Trophoblast cell (in vitro differentiated cells and primary cell): ENCODE measurements around the gene TSHZ2.

Experiments used
- DNase-seq, 2 donors: peaks; one replicate each; pipeline ENCODE4 v3.0.0-alpha.2; 2016
- H2AFZ ChIP-seq: 2 replicates; pipeline ENCODE4 v1.6.1; 2013; ENCODE audit warnings: low read length, moderate library complexity, mild to moderate bottlenecking; ENCODE audit not compliant: insufficient read depth, poor library complexity
- H2AK5ac ChIP-seq: 2 replicates; pipeline ENCODE4 v1.6.1; 2013; ENCODE audit warnings: mild to moderate bottlenecking, low read length
- H2BK120ac ChIP-seq: 2 replicates; pipeline ENCODE4 v1.6.1; 2013; ENCODE audit warnings: low read length, mild to moderate bottlenecking, moderate library complexity; ENCODE audit not compliant: insufficient read depth, poor library complexity
- H2BK12ac ChIP-seq: 2 replicates; pipeline ENCODE4 v1.6.1; 2013; ENCODE audit warnings: mild to moderate bottlenecking, low read length, moderate library complexity
- H2BK5ac ChIP-seq: 2 replicates; pipeline ENCODE4 v1.6.1; 2013; ENCODE audit warnings: low read length, low read depth, moderate library complexity, mild to moderate bottlenecking; ENCODE audit not compliant: poor library complexity
- H3K14ac ChIP-seq: 2 replicates; pipeline ENCODE4 v1.6.1; 2013; ENCODE audit warnings: mild to moderate bottlenecking, low read length
- H3K18ac ChIP-seq: 2 replicates; pipeline ENCODE4 v1.6.1; 2013; ENCODE audit warnings: mild to moderate bottlenecking, low read length
- H3K23ac ChIP-seq: 2 replicates; pipeline ENCODE4 v1.6.1; 2013; ENCODE audit warnings: low read length
- H3K27ac ChIP-seq: 2 replicates; pipeline ENCODE4 v1.5.1; 2013; ENCODE audit warnings: low read depth, mild to moderate bottlenecking, inconsistent platforms, low read length, moderate library complexity
- H3K27me3 ChIP-seq: 2 replicates; pipeline ENCODE4 v1.6.1; 2013; ENCODE audit warnings: inconsistent platforms, mild to moderate bottlenecking, low read length, moderate library complexity; ENCODE audit not compliant: insufficient read depth
- H3K36me3 ChIP-seq, 2 experiments: 1 replicate in 1 of 2; 2 replicates in 1 of 2; pipeline ENCODE4 v1.6.1; 2013; ENCODE audit warnings: low read length in 2 of 2, mild to moderate bottlenecking in 2 of 2, moderate library complexity in 1 of 2; ENCODE audit not compliant: insufficient read depth in 2 of 2, control insufficient read depth in 1 of 2
- H3K4ac ChIP-seq: 2 replicates; pipeline ENCODE4 v1.6.1; 2013; ENCODE audit warnings: low read depth, mild to moderate bottlenecking, low read length, moderate library complexity
- H3K4me1 ChIP-seq, 2 experiments: 1 replicate in 1 of 2; 2 replicates in 1 of 2; pipeline ENCODE4 v1.6.1; 2013; ENCODE audit warnings: low read length in 2 of 2, mild to moderate bottlenecking in 2 of 2, moderate library complexity in 1 of 2; ENCODE audit not compliant: insufficient read depth in 2 of 2, control insufficient read depth in 1 of 2
- H3K4me2 ChIP-seq: 2 replicates; pipeline ENCODE4 v1.6.1; 2013; ENCODE audit warnings: inconsistent platforms, mild to moderate bottlenecking, low read length, moderate library complexity
- H3K4me3 ChIP-seq: 2 replicates; pipeline ENCODE4 v1.5.1; 2013; ENCODE audit warnings: mild to moderate bottlenecking, low read depth, low read length, inconsistent platforms
- H3K79me1 ChIP-seq: one replicate; pipeline ENCODE4 v1.6.1; 2013; ENCODE audit warnings: low read length
- H3K79me2 ChIP-seq: 2 replicates; pipeline ENCODE4 v1.6.1; 2013; ENCODE audit warnings: low read length, mild to moderate bottlenecking; ENCODE audit not compliant: control insufficient read depth, insufficient read depth, poor library complexity
- H3K9ac ChIP-seq: 2 replicates; pipeline ENCODE4 v1.6.1; 2013; ENCODE audit warnings: mild to moderate bottlenecking, low read length
- H3K9me3 ChIP-seq: 2 replicates; pipeline ENCODE4 v1.6.1; 2013; ENCODE audit warnings: low read depth, mild to moderate bottlenecking, control low read depth, inconsistent platforms, low read length; ENCODE audit not compliant: insufficient read depth
- H4K12ac ChIP-seq: 2 replicates; pipeline ENCODE4 v1.6.1; 2013; ENCODE audit warnings: low read depth, mild to moderate bottlenecking, low read length, moderate library complexity
- H4K8ac ChIP-seq: 2 replicates; pipeline ENCODE4 v1.6.1; 2013; ENCODE audit warnings: low read depth, mild to moderate bottlenecking, low read length, moderate library complexity
- H4K91ac ChIP-seq: one replicate; pipeline ENCODE4 v1.6.1; 2013; ENCODE audit warnings: low read depth, mild to moderate bottlenecking, low read length, moderate library complexity
- WGBS: extraction: QIAGEN DNeasy Blood & Tissue Kit; methylation state at CpG from one replicate; pipeline ENCODE4 v1.1.7; 2013; ENCODE audit warnings: missing lambda C conversion rate; ENCODE audit not compliant: insufficient read length, insufficient coverage; ENCODE audit errors: extremely low coverage; 5-methylcytosine and 5-hydroxymethylcytosine counted together

The TSHZ2 gene

GRCh38 chr20:52945268-52945667 is 26.9 kb upstream of the TSHZ2 start:
- no peak overlapping the region for H2BK120ac ChIP-seq
- H4K12ac ChIP-seq: no peak overlapping the region
- no peak overlapping the region for H2BK5ac ChIP-seq
- H3K4ac ChIP-seq: no peak overlapping the region
- H3K4me3 ChIP-seq: no peak overlapping the region
- H4K91ac ChIP-seq: no peak overlapping the region
- no peak overlapping the region for H3K4me2 ChIP-seq
- no peaks in the 10 kb centered on the region for H3K79me1 ChIP-seq
- WGBS: no CpG with 5 or more reads among the region's 1 CpG
- no peak overlapping the region for H3K14ac ChIP-seq
- DNase-seq: no peak
- H3K27me3 ChIP-seq: no peaks in the 10 kb centered on the region
- H3K4me1 ChIP-seq: no peaks in the 10 kb centered on the region
- no peaks in the 10 kb centered on the region for H3K36me3 ChIP-seq
- no peak overlapping the region for H2AFZ ChIP-seq
- no peak overlapping the region for H4K8ac ChIP-seq
- H3K9ac ChIP-seq: no peak overlapping the region
- no peak overlapping the region for H2BK12ac ChIP-seq
- no peak overlapping the region for H3K23ac ChIP-seq
- H3K18ac ChIP-seq: no peak overlapping the region
- no peaks in the 10 kb centered on the region for H3K9me3 ChIP-seq
- H2AK5ac ChIP-seq: no peak overlapping the region
- H3K27ac ChIP-seq: no peak overlapping the region
- no peaks in the 10 kb centered on the region for H3K79me2 ChIP-seq

GRCh38 chr20:52945862-52946522 is 26.2 kb upstream of the TSHZ2 start:
- Histone ChIP-seq H4K91ac (no peak overlapping the region), H3K4me3 (no peak overlapping the region), H3K27ac (no peak overlapping the region), H3K27me3 (no peaks in the 10 kb centered on the region), H3K23ac (no peak overlapping the region), H3K4me1 (no peaks in the 10 kb centered on the region), H4K8ac (no peak overlapping the region), H3K36me3 (no peaks in the 10 kb centered on the region), H3K4ac (no peak overlapping the region), H3K79me2 (no peaks in the 10 kb centered on the region), H2AFZ (no peak overlapping the region), H3K4me2 (no peak overlapping the region), H2BK120ac (no peak overlapping the region), H3K14ac (no peak overlapping the region), H2AK5ac (no peak overlapping the region), H4K12ac (no peak overlapping the region), H3K9ac (no peak overlapping the region), H2BK12ac (no peak overlapping the region), H3K9me3 (no peaks in the 10 kb centered on the region), H3K79me1 (no peaks in the 10 kb centered on the region), H2BK5ac (no peak overlapping the region), H3K18ac (no peak overlapping the region)
- WGBS: no CpG with 5 or more reads among the region's 2 CpGs
- DNase-seq: no peak

- Histone ChIP-seq H2AK5ac (no peak overlapping the region), H2BK12ac (no peak overlapping the region), H3K4me3 (no peak overlapping the region), H4K8ac (no peak overlapping the region), H3K9ac (no peak overlapping the region), H3K4ac (no peak overlapping the region), H3K27ac (no peak overlapping the region), H3K36me3 (no peaks in the 10 kb centered on the region), H3K4me2 (no peak overlapping the region), H4K91ac (no peak overlapping the region), H4K12ac (no peak overlapping the region), H2BK120ac (no peak overlapping the region), H3K27me3 (no peaks in the 10 kb centered on the region), H2BK5ac (no peak overlapping the region), H3K23ac (no peak overlapping the region), H3K18ac (no peak overlapping the region), H3K14ac (no peak overlapping the region), H3K79me2 (no peaks in the 10 kb centered on the region), H3K9me3 (no peaks in the 10 kb centered on the region), H3K4me1 (no peaks in the 10 kb centered on the region), H3K79me1 (no peaks in the 10 kb centered on the region), H2AFZ (no peak overlapping the region)
- DNase-seq: no peak
- no CpG with 5 or more reads among the region's 1 CpG for WGBS
Measured at GRCh38 chr20:52948491-52948890, 23.7 kb upstream of the TSHZ2 start.

GRCh38 chr20:52953020-52953419 is 19.1 kb upstream of the TSHZ2 start:
- Histone ChIP-seq H3K27ac (no peak overlapping the region), H2BK120ac (no peak overlapping the region), H3K36me3 (no peaks in the 10 kb centered on the region), H3K79me2 (no peaks in the 10 kb centered on the region), H3K4me3 (no peak overlapping the region), H3K18ac (no peak overlapping the region), H3K4ac (no peak overlapping the region), H2BK12ac (no peak overlapping the region), H3K14ac (no peak overlapping the region), H3K9me3 (no peaks in the 10 kb centered on the region), H4K8ac (no peak overlapping the region), H4K91ac (no peak overlapping the region), H2AFZ (no peak overlapping the region), H3K23ac (no peak overlapping the region), H3K27me3 (no peaks in the 10 kb centered on the region), H4K12ac (no peak overlapping the region), H3K79me1 (no peaks in the 10 kb centered on the region), H2AK5ac (no peak overlapping the region), H3K9ac (no peak overlapping the region), H3K4me1 (no peaks in the 10 kb centered on the region), H2BK5ac (no peak overlapping the region), H3K4me2 (no peak overlapping the region)
- no CpG with 5 or more reads among the region's 1 CpG for WGBS
- no peak for DNase-seq
